HCT116 (cell line): ENCODE data around the gene DCD. TPM values are rescaled to one million over a fixed set of nuclear protein-coding genes. Genes with fewer than 3 reads are reported as not detected.

ENCODE experiments used
- ATAC-seq: fragments of 200-7000 bp; cut with Tn5 transposase; 2 replicates; pipeline ENCODE4 v1.9.1; 2020; ENCODE audit warnings: mild to moderate bottlenecking, moderate library complexity
- BruUV-seq: library from RNA; stranded (reverse); fragments of 400-500 nt; replicated peaks from 2 replicates; lab custom pipeline; 2021; lab: Mats Ljungman, UMichigan
- CTCF ChIA-PET: fragments of 300-600 bp; sonication (Branson Sonifier 250); formaldehyde crosslinking; loops from one replicate; lab custom pipeline; 2021; ENCODE audit warnings: antibody characterized with exemption; lab: Charles Lee
- POLR2A ChIA-PET: fragments of 300-600, 350-600 bp; sonication (Branson Sonifier 250); formaldehyde crosslinking; loops from one replicate; lab custom pipeline; 2021; ENCODE audit warnings: antibody characterized with exemption; lab: Charles Lee
- RAD21 ChIA-PET, 2 experiments: fragments of 300-600 bp; sonication (Branson Sonifier 250); formaldehyde crosslinking; loops; one replicate each; lab custom pipeline; 2023; ENCODE audit warnings: low total read pairs in 2 of 2; ENCODE audit not compliant: uncharacterized antibody in 2 of 2, unreplicated experiment in 2 of 2, low non-redundant PET in 1 of 2; lab: Charles Lee
- DNase-seq: peaks from one replicate; pipeline ENCODE4 v3.0.0-alpha.2; 2010; ENCODE audit warnings: low read depth, low spot score
- H2AFZ ChIP-seq: fragments of 200-600 bp; shearing (Covaris generic), sonication (generic); 2 replicates; pipeline ENCODE4 v1.6.1; 2017; ENCODE audit warnings: low read depth, mixed run types, mixed read lengths, antibody characterized with exemption, low read length; ENCODE audit not compliant: poor library complexity, severe bottlenecking
- H3K27ac ChIP-seq: 2 replicates; pipeline ENCODE4 v1.5.1; 2012; ENCODE audit warnings: low read depth, low read length
- H3K27me3 ChIP-seq: fragments of 200-600 bp; sonication (generic); 2 replicates; pipeline ENCODE4 v1.6.1; 2016; ENCODE audit warnings: mixed run types, low read length, mixed read lengths; ENCODE audit not compliant: insufficient read depth
- H3K36me3 ChIP-seq, 2 experiments: fragments of 200-500 bp in 1 of 2; fragments of 200-600 bp in 1 of 2; sonication (Bioruptor generic) in 1 of 2; sonication (generic) in 1 of 2; 2 replicates each; pipeline versions ENCODE4 v1.5.1 to v1.6.1; 2014 to 2016; ENCODE audit warnings: low read length in 2 of 2, inconsistent platforms in 1 of 2, mixed read lengths in 1 of 2, mixed run types in 1 of 2; ENCODE audit not compliant: insufficient read depth in 2 of 2, control insufficient read depth in 1 of 2
- H3K4me1 ChIP-seq, 2 experiments: fragments of 200-600 bp in 1 of 2; sonication (generic) in 1 of 2; 2 replicates each; pipeline versions ENCODE4 v1.5.1 to v1.6.1; 2012 to 2017; ENCODE audit warnings: low read length in 2 of 2, inconsistent platforms in 1 of 2, mild to moderate bottlenecking in 1 of 2, mixed read lengths in 1 of 2, mixed run types in 1 of 2, moderate library complexity in 1 of 2; ENCODE audit not compliant: insufficient read depth in 2 of 2, control insufficient read depth in 1 of 2
- H3K4me2 ChIP-seq: fragments of 200-600 bp; sonication (generic); 2 replicates; pipeline ENCODE4 v1.6.1; 2017; ENCODE audit warnings: mixed run types, low read length, mixed read lengths
- H3K4me3 ChIP-seq, 2 experiments: fragments of 200-600 bp in 1 of 2; sonication (generic) in 1 of 2; replicated peaks in 1 of 2; 2 replicates each; pipeline ENCODE4 v1.5.1; 2011 to 2016; ENCODE audit warnings: low read length in 2 of 2, control low read depth in 1 of 2, low read depth in 1 of 2, mild to moderate bottlenecking in 1 of 2, mixed read lengths in 1 of 2, mixed run types in 1 of 2
- H3K79me2 ChIP-seq: fragments of 200-600 bp; sonication (generic); 2 replicates; pipeline ENCODE4 v1.6.1; 2017; ENCODE audit warnings: mild to moderate bottlenecking, mixed run types, low read length, moderate library complexity, mixed read lengths; ENCODE audit not compliant: insufficient read depth
- H3K9ac ChIP-seq: fragments of 200-600 bp; sonication (generic); 2 replicates; pipeline ENCODE4 v1.6.1; 2016; ENCODE audit warnings: low read length, mixed read lengths
- H3K9me2 ChIP-seq: fragments of 200-600 bp; sonication (generic), shearing (Covaris generic); 2 replicates; pipeline ENCODE4 v1.6.1; 2017; ENCODE audit warnings: mixed run types, mild to moderate bottlenecking, moderate library complexity; ENCODE audit not compliant: insufficient read depth
- H3K9me3 ChIP-seq, 2 experiments: fragments of 200-500 bp in 1 of 2; fragments of 200-600 bp in 1 of 2; sonication (Bioruptor generic) in 1 of 2; sonication (generic) in 1 of 2; 2 replicates each; pipeline ENCODE4 v1.6.1; 2014 to 2017; ENCODE audit warnings: low read length in 2 of 2, mixed read lengths in 2 of 2, inconsistent platforms in 1 of 2, low read depth in 1 of 2, mild to moderate bottlenecking in 1 of 2, mixed run types in 1 of 2, moderate library complexity in 1 of 2; ENCODE audit not compliant: control insufficient read depth in 1 of 2, insufficient read depth in 1 of 2
- H4K20me1 ChIP-seq: fragments of 200-600 bp; sonication (generic), shearing (Covaris generic); 2 replicates; pipeline ENCODE4 v1.6.1; 2017; ENCODE audit warnings: mixed run types, mild to moderate bottlenecking, moderate library complexity; ENCODE audit not compliant: insufficient read depth
- ATF3 ChIP-seq: IDR thresholded peaks from 2 replicates; pipeline ENCODE4 v1.6.1; 2012
- CBX3 ChIP-seq: IDR thresholded peaks from 2 replicates; pipeline ENCODE4 v1.6.1; 2012; ENCODE audit warnings: low read depth
- CTCF ChIP-seq, 3 experiments: fragments of 200-600 bp in 1 of 3; sonication (generic) in 1 of 3; IDR thresholded peaks in 2 of 3; conservative IDR thresholded peaks in 1 of 3; 2 replicates each; pipeline ENCODE4 v1.5.1; 2012 to 2017; ENCODE audit warnings: low read depth in 2 of 3, low read length in 2 of 3, antibody characterized with exemption in 1 of 3, borderline replicate concordance in 1 of 3, control low read depth in 1 of 3, mild to moderate bottlenecking in 1 of 3, mixed read lengths in 1 of 3, mixed run types in 1 of 3, moderate library complexity in 1 of 3; ENCODE audit not compliant: insufficient read depth in 1 of 3
- EGR1 ChIP-seq: IDR thresholded peaks from 2 replicates; pipeline ENCODE4 v1.6.1; 2012; ENCODE audit warnings: low read depth
- EZH2 ChIP-seq: fragments of 200-600 bp; sonication (generic); IDR thresholded peaks from 2 replicates; pipeline ENCODE4 v1.6.1; 2017; ENCODE audit warnings: antibody characterized with exemption, mixed run types
- FOSL1 ChIP-seq: IDR thresholded peaks from 2 replicates; pipeline ENCODE4 v1.6.1; 2012; ENCODE audit warnings: low read depth
- JUND ChIP-seq: IDR thresholded peaks from 2 replicates; pipeline ENCODE4 v1.6.1; 2012
- MAX ChIP-seq: IDR thresholded peaks from 2 replicates; pipeline ENCODE4 v1.6.1; 2012
- POLR2A ChIP-seq: IDR thresholded peaks from 2 replicates; pipeline ENCODE4 v1.7.0; 2011; ENCODE audit warnings: borderline replicate concordance; ENCODE audit not compliant: insufficient read depth, insufficient read length; ENCODE audit errors: extremely low read depth
- POLR2AphosphoS5 ChIP-seq: IDR thresholded peaks from 2 replicates; pipeline ENCODE4 v1.6.1; 2011; ENCODE audit warnings: mild to moderate bottlenecking, low read depth, low read length, moderate library complexity
- RAD21 ChIP-seq: IDR thresholded peaks from 2 replicates; pipeline ENCODE4 v1.6.1; 2012; ENCODE audit warnings: low read depth, mild to moderate bottlenecking
- SIN3A ChIP-seq: IDR thresholded peaks from 2 replicates; pipeline ENCODE4 v1.6.1; 2012; ENCODE audit warnings: low read depth
- SRF ChIP-seq: IDR thresholded peaks from 2 replicates; pipeline ENCODE4 v1.6.1; 2012; ENCODE audit warnings: low read depth
- TCF7L2 ChIP-seq: IDR thresholded peaks from 2 replicates; pipeline ENCODE4 v1.7.0; 2011; ENCODE audit warnings: borderline replicate concordance, inconsistent platforms; ENCODE audit not compliant: insufficient read depth, insufficient read length; ENCODE audit errors: extremely low read depth
- YY1 ChIP-seq: IDR thresholded peaks from 2 replicates; pipeline ENCODE4 v1.6.1; 2011; ENCODE audit warnings: low read length, low read depth, moderate library complexity, mild to moderate bottlenecking; ENCODE audit not compliant: insufficient replicate concordance; ENCODE audit errors: extremely low read depth
- ZFX ChIP-seq: fragments of 450-650 bp; IDR thresholded peaks from 2 replicates; pipeline ENCODE4 v1.6.1; 2017
- intact Hi-C: fragments of 100-400 bp; cut with micrococcal nuclease; formaldehyde crosslinking; loops from 2 replicates; pipeline ENCODE4 v1.10.0; 2022
- total RNA-seq: library from RNA; stranded (reverse); gene quantifications from one replicate; pipeline ENCODE4 v1.2.1, GENCODE V29; 2021; ENCODE audit not compliant: unreplicated experiment
- TF ChIP-seq, protein P1 (sequence below): IDR thresholded peaks from 2 replicates; pipeline ENCODE4 v1.6.1; 2012; ENCODE audit warnings: low read depth
- TF ChIP-seq, protein P2 (sequence below): IDR thresholded peaks from 2 replicates; pipeline ENCODE4 v1.6.1; 2011; ENCODE audit warnings: mild to moderate bottlenecking, low read length, moderate library complexity; ENCODE audit not compliant: insufficient replicate concordance; ENCODE audit errors: extremely low read depth

DCD gene
- total RNA-seq, 1 experiment from 2014 or later, result not detected

DNA sequence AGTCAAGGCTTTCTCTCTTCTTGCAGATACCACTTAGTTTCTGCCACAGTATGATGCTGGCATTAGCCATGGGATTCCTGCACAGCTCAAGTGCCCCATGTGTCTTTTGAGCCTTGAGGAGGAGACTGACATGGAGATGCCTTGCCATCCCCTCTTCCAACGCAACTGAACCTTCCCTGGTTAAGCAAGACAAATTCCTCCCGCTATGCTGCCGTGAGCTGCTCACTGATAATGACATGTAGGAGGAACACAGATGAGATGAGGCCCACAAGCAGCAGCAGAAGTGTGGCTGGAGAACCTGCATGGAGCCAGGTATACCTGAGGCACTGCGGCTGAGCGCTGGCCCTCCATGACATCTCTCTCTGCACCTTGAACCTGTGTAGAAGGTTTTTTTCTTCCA lies 44.3 kb downstream of the DCD start:
- ATAC-seq (no peak), DNase-seq (no peak)
- no peaks in the 10 kb centered on the region for H3K9me3 ChIP-seq
- H2AFZ ChIP-seq, result peak overlapping the region; percentile 28
- TF ChIP-seq CTCF (IDR thresholded peaks at IDR 0.05 in 2 of 3, conservative IDR thresholded peaks at IDR 0.05 in 1 of 3; ENCODE audit: borderline replicate concordance in 1 of 3, insufficient read depth in 1 of 3, low read depth in 2 of 3, low read length in 2 of 3), result no peak
- no peak for TF ChIP-seq FOSL1
- no peak for TF ChIP-seq ZFX
- TF ChIP-seq YY1, result no peak
- no peak for TF ChIP-seq ATF3
- TF ChIP-seq SIN3A, result no peak
- no peak for TF ChIP-seq CBX3
- no peak for TF ChIP-seq SRF
- TF ChIP-seq, protein P1, sequence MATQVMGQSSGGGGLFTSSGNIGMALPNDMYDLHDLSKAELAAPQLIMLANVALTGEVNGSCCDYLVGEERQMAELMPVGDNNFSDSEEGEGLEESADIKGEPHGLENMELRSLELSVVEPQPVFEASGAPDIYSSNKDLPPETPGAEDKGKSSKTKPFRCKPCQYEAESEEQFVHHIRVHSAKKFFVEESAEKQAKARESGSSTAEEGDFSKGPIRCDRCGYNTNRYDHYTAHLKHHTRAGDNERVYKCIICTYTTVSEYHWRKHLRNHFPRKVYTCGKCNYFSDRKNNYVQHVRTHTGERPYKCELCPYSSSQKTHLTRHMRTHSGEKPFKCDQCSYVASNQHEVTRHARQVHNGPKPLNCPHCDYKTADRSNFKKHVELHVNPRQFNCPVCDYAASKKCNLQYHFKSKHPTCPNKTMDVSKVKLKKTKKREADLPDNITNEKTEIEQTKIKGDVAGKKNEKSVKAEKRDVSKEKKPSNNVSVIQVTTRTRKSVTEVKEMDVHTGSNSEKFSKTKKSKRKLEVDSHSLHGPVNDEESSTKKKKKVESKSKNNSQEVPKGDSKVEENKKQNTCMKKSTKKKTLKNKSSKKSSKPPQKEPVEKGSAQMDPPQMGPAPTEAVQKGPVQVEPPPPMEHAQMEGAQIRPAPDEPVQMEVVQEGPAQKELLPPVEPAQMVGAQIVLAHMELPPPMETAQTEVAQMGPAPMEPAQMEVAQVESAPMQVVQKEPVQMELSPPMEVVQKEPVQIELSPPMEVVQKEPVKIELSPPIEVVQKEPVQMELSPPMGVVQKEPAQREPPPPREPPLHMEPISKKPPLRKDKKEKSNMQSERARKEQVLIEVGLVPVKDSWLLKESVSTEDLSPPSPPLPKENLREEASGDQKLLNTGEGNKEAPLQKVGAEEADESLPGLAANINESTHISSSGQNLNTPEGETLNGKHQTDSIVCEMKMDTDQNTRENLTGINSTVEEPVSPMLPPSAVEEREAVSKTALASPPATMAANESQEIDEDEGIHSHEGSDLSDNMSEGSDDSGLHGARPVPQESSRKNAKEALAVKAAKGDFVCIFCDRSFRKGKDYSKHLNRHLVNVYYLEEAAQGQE, result no peak
- no peak for TF ChIP-seq TCF7L2
- TF ChIP-seq RAD21, result no peak
- no peak for TF ChIP-seq MAX
- TF ChIP-seq, protein P2, sequence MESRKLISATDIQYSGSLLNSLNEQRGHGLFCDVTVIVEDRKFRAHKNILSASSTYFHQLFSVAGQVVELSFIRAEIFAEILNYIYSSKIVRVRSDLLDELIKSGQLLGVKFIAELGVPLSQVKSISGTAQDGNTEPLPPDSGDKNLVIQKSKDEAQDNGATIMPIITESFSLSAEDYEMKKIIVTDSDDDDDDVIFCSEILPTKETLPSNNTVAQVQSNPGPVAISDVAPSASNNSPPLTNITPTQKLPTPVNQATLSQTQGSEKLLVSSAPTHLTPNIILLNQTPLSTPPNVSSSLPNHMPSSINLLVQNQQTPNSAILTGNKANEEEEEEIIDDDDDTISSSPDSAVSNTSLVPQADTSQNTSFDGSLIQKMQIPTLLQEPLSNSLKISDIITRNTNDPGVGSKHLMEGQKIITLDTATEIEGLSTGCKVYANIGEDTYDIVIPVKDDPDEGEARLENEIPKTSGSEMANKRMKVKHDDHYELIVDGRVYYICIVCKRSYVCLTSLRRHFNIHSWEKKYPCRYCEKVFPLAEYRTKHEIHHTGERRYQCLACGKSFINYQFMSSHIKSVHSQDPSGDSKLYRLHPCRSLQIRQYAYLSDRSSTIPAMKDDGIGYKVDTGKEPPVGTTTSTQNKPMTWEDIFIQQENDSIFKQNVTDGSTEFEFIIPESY, result no peak
- TF ChIP-seq JUND, result no peak
- TF ChIP-seq EGR1, result no peak
- TF ChIP-seq EZH2, result no peak
- TF ChIP-seq POLR2A, result no peak
- TF ChIP-seq POLR2AphosphoS5, result no peak
- H3K9ac ChIP-seq, result no peak overlapping the region
- ChIA-PET RAD21 (no interaction called here), CTCF (interaction anchor here (1.8 kb wide), 1 partner anchor 24 kb away, joined by 6 read pairs; no protein-coding TSS in a partner anchor), POLR2A (no interaction called here)
- H4K20me1 ChIP-seq, result no peaks in the 10 kb centered on the region
- intact Hi-C loops, result loop anchor here (5.0 kb wide), 1 partner anchor 333 kb away; no protein-coding TSS in a partner anchor
- H3K4me1 ChIP-seq, result peaks cover 0 to 11% of the 10 kb centered on the region in 2 experiments; a peak in 3 of 4 replicates
- H3K27ac ChIP-seq, result no peak overlapping the region
- no peaks in the 10 kb centered on the region for H3K9me2 ChIP-seq
- no peaks in the 10 kb centered on the region for H3K36me3 ChIP-seq
- peaks cover 8% of the 10 kb centered on the region; the same call in 1 of the 2 replicates for H3K27me3 ChIP-seq
- no peak overlapping the region for H3K4me3 ChIP-seq
- H3K79me2 ChIP-seq, result no peaks in the 10 kb centered on the region
- H3K4me2 ChIP-seq, result no peak overlapping the region
- no TSS peak for BruUV-seq
